ENCODE measurements around the gene PRDX2.
"Not testable (repeated sequence)": the region's sequence is repeated elsewhere in the genome, so short reads cannot be mapped to it uniquely, and the experiment has no call there.

PRDX2 gene

DNA sequence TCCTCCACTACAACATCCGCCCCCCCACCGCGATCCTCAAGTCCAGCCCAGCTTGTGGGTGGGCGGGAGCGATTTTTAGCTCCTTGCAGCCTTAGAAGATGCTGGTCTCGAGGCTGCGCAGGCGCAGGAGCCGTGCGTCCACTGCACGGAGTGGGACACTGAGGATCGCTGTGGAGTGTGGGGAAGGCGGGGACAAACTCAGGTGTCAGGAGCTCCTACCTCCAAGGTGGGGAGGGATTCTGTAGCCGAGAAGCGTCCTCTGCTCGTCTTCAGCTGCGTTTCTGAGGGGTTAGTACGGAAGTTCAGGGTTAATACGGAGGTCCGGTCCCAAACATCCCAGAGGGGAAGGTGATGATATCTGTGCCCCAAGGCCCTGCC is 33.0 kb upstream of the PRDX2 start, which contains the start of gene RTBDN:
RTBDN (minus strand) TSS at position 14 of the 378 bp plus-strand sequence. CDS start 4,600 bp downstream, outside the sequence.
- H3K4me3 ChIP-seq (ENCODE audit: low read depth, low read length) = peak within 1 kb of the TSS; percentile 49
- TF ChIP-seq CTCF (IDR thresholded peaks at IDR 0.05; ENCODE audit: low read depth, low read length) = no peak

- peak overlapping the region; percentile 49 for H3K4me3 ChIP-seq (ENCODE audit: low read depth, low read length)
Measured at GRCh38 chr19:12833738-12834565, 32.4 kb upstream of the PRDX2 start.

DNA sequence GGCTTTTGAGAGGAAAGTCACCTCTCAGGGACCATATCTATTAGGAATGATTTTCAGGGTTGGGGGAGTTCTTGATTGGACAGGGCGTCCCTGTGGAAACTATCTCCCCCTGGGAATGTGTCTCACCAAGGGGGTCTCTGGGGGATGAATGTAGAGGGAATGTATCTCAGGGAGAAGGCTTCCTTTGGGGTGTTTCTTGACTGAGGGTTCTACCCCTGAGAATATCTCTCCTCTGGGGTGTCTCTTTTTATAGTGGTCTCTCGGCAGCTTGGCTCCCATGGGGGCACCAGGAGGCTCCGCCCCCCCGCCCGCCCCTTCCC is 31.8 kb upstream of the PRDX2 start:
- H3K4me3 ChIP-seq (ENCODE audit: low read depth, low read length) = no peak overlapping the region
- no peak for TF ChIP-seq CTCF (IDR thresholded peaks at IDR 0.05; ENCODE audit: low read depth, low read length)

More at GRCh38 chr19:12833738-12834565, 32.4 kb upstream of the PRDX2 start:
- TF ChIP-seq CTCF (IDR thresholded peaks at IDR 0.05; ENCODE audit: low read depth, low read length) = no peak

GRCh38 chr19:12828494-12828893 is 26.9 kb upstream of the PRDX2 start:
- TF ChIP-seq CTCF (IDR thresholded peaks at IDR 0.05; ENCODE audit: low read depth, low read length) = no peak
- H3K4me3 ChIP-seq (ENCODE audit: low read depth, low read length) = no peak overlapping the region

GRCh38 chr19:12825254-12826131 is 23.9 kb upstream of the PRDX2 start:
- H3K4me3 ChIP-seq (ENCODE audit: low read depth, low read length) = no peak overlapping the region
- TF ChIP-seq CTCF (IDR thresholded peaks at IDR 0.05; ENCODE audit: low read depth, low read length) = no peak

DNA sequence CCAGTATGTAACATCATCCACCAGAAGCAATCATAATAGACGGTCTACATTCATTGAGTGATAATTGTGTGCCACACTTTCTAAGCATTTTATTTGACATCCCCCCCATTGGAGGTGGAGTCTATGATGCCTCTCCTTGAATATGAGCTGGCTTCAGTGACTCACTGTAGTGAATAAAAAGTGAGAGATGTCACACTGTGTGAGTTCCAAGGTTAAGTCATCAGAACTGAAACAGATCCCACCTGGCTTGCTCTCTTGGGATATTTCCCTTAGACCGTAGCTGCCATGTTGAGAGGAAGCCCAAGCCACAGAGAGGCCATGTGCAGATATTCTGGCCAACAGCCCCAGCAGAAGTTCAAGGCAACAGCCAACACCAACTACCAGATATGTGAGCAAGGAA is 20.2 kb upstream of the PRDX2 start:
- no peak for TF ChIP-seq CTCF (IDR thresholded peaks at IDR 0.05; ENCODE audit: low read depth, low read length)
- H3K4me3 ChIP-seq (ENCODE audit: low read depth, low read length) = no peak overlapping the region

- H3K4me3 ChIP-seq (ENCODE audit: low read depth, low read length) = not testable (repeated sequence)
Measured at GRCh38 chr19:12817810-12818209, 16.2 kb upstream of the PRDX2 start.

DNA sequence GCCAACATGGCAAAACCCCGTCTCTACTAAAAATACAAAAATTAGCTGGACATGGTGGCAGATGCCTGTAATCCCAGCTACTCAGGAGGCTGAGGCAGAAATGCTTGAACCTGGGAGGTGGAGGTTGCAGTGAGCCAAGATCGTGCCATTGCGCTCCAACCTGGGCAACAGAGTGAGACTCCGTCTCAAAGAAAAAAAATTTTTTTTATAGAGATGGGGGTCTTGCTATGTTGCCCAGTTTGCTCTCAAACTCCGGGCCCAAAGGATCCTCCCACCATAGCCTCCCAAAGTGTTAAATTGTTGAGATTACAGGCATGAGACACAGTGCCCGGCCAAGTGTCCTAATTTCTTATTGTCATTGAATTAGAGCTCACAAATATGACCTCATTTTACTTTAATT is 15.6 kb upstream of the PRDX2 start:
- not testable (repeated sequence) for H3K4me3 ChIP-seq (ENCODE audit: low read depth, low read length)
